ENCODE results near the gene MSANTD2. TPM values are rescaled to one million over a fixed set of nuclear protein-coding genes. Genes with fewer than 3 reads are reported as not detected.

Gene MSANTD2
- total RNA-seq, 1 donor from 2014 or later = 8.5 TPM

DNA sequence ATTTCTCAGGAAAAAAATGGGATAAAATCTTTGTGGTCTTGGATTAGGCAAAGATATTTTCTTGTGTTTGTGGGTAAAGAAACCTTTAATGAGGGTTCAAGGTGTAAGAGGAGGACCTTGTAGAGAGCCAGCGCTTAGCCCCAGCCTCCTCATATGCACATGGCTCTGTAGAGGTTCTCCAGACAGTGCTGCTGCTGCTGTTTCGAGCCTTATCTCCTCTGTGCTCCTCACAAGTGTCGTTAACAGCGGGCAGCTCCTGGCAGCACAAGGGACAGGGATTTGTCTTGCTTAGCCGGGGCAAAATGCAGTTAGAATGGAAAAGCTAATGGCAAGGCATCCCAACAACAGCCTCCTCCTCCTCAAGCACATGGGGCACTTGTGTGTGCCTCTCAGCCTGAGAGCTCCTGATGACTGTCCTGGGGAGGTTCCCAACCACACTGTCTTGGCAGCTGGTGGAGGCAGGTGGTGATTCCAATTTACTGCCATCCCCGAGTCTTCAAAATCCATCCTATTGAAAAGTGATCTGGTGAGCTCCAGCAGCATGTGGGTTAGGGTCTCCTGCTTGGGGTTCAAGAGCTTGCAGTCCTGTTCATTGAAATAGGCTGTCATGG lies 7.6 kb upstream of the MSANTD2 start:
- no peak overlapping the region for H3K4me3 ChIP-seq (ENCODE audit: low read depth, low read length)
- TF ChIP-seq, protein P1, sequence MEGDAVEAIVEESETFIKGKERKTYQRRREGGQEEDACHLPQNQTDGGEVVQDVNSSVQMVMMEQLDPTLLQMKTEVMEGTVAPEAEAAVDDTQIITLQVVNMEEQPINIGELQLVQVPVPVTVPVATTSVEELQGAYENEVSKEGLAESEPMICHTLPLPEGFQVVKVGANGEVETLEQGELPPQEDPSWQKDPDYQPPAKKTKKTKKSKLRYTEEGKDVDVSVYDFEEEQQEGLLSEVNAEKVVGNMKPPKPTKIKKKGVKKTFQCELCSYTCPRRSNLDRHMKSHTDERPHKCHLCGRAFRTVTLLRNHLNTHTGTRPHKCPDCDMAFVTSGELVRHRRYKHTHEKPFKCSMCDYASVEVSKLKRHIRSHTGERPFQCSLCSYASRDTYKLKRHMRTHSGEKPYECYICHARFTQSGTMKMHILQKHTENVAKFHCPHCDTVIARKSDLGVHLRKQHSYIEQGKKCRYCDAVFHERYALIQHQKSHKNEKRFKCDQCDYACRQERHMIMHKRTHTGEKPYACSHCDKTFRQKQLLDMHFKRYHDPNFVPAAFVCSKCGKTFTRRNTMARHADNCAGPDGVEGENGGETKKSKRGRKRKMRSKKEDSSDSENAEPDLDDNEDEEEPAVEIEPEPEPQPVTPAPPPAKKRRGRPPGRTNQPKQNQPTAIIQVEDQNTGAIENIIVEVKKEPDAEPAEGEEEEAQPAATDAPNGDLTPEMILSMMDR (conservative IDR thresholded peaks at IDR 0.05; ENCODE audit: low read depth, low read length) = no peak
- DNase-seq (ENCODE audit: low read depth) = no peak

DNA sequence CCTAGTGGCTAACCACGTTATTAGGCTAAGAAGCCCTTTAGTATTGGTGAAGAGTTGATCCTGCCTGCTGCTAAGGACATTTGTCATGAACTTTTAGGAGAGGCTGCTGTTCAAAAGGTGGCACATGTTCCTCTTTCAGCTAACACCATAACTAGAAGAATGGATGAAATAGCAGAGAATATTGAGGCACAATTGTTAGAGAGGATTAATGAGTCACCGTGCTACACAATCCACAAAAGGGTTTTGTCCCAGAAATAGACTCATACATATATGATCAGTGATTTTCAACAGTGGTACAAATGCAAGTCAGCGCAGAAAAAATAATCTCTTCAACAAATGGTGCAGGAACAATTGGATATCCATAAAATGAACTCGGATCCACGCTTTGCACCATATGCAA lies 7.0 kb upstream of the MSANTD2 start:
- TF ChIP-seq, protein P1 (conservative IDR thresholded peaks at IDR 0.05; ENCODE audit: low read depth, low read length) = no peak
- DNase-seq (ENCODE audit: low read depth) = no peak

DNA sequence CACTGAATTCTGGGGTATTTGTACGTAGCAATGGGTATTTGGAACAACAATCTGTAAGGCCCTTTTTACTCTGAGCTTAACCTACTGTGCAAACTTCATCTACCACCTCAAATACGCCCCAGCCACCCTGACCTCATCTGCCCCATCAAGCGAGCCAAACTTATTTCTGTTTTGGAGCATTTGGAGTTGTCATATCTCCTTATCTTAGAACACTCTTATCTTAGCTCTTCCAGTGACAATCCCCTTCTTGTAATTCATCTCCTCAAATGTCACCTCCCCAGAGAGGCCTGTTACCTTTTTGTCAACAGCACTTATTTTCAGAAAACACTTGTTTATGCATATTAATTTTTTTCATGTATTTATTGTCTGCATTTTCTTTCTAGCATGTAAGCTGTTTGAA lies 4.7 kb upstream of the MSANTD2 start:
- TF ChIP-seq, protein P1 (conservative IDR thresholded peaks at IDR 0.05; ENCODE audit: low read depth, low read length) = no peak
- no peak overlapping the region for H3K4me3 ChIP-seq (ENCODE audit: low read depth, low read length)
- no peak for DNase-seq (ENCODE audit: low read depth)

More for the DNA sequence above, 7.0 kb upstream of the MSANTD2 start:
- H3K4me3 ChIP-seq (ENCODE audit: low read depth, low read length) = no peak overlapping the region

- no peak for DNase-seq (ENCODE audit: low read depth)
- H3K4me3 ChIP-seq (ENCODE audit: low read depth, low read length) = no peak overlapping the region
- TF ChIP-seq, protein P1 (conservative IDR thresholded peaks at IDR 0.05; ENCODE audit: low read depth, low read length) = no peak
Measured at GRCh38 chr11:124801636-124802312, 1.6 kb upstream of the MSANTD2 start.

GRCh38 chr11:124801014-124801413 lies 808 bp upstream of the MSANTD2 start:
- peak overlapping the region; percentile 83 for H3K4me3 ChIP-seq (ENCODE audit: low read depth, low read length)
- TF ChIP-seq, protein P1 (conservative IDR thresholded peaks at IDR 0.05; ENCODE audit: low read depth, low read length) = no peak
- no peak for DNase-seq (ENCODE audit: low read depth)

DNA sequence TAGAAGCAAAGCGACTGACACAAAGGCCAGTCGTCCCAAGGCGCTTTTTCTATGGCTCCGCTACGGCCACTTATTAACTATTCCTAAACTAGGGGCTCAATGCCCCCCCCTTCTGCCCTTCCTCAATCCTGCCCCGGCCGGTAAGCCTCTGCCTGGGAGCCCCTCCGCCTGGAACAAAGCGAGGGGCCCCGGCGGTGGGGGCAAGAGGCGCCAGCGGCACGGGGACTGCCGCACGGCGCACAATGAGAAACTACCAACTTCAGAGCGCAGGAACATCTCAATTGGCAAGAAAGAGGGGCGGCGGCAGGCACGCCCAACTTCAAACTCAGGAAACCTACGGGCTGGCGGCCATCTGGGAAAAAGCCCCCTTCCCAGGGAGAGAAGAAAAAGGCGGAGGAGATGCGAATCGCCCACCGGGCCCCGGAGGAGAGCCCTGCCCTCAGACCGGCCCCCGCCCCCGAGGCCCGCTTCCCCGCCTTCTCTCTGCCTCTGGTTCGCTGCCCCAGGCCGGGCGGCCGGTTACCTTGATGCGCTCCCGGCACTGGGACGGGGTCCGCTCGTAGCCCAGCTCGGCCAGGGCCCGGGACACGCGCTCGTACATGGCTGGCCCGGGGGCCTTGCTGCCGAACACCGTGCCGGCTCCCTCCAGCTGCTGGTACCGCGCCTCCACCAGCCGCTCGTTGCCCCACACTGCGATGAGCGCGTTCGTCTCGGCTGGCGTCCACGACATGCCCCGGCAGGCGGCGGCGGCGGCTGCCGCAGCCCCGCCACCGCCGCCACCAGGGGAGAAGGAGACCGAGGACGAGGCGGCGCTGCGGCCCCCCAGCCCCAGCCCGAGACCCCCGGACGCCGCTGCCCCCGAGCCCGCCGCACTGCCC lies 619 bp downstream of the MSANTD2 start:
- TF ChIP-seq, protein P1 (conservative IDR thresholded peaks at IDR 0.05; ENCODE audit: low read depth, low read length) = no peak
- no peak for DNase-seq (ENCODE audit: low read depth)
- peak overlapping the region; percentile 83 for H3K4me3 ChIP-seq (ENCODE audit: low read depth, low read length)
